Calu3 (cell line): ENCODE results near the gene CRELD1. TPM values are rescaled to one million over a fixed set of nuclear protein-coding genes. Genes with fewer than 3 reads are reported as not detected.

Experiments used
- BruUV-seq: library from RNA; stranded (reverse); fragments of 400-500 nt; replicated peaks from 2 replicates; lab custom pipeline; 2021; lab: Mats Ljungman, UMichigan
- CTCF ChIA-PET: fragments of 300-600 bp; sonication (Branson Sonifier 250); formaldehyde crosslinking; loops from one replicate; lab custom pipeline; 2022; ENCODE audit warnings: antibody characterized with exemption; lab: Charles Lee
- DNase-seq: peaks from one replicate; pipeline ENCODE4 v3.0.0; 2022
- H3K27ac Mint-ChIP-seq: one replicate; pipeline ENCODE4 v1.8.0; 2022; ENCODE audit warnings: mixed read lengths; ENCODE audit not compliant: unreplicated experiment
- H3K27me3 Mint-ChIP-seq: one replicate; pipeline ENCODE4 v1.8.0; 2022; ENCODE audit warnings: mixed read lengths; ENCODE audit not compliant: unreplicated experiment
- H3K36me3 Mint-ChIP-seq: one replicate; pipeline ENCODE4 v1.8.0; 2022; ENCODE audit warnings: mild to moderate bottlenecking, moderate library complexity, mixed read lengths; ENCODE audit not compliant: insufficient read depth, unreplicated experiment
- H3K4me1 Mint-ChIP-seq: one replicate; pipeline ENCODE4 v1.8.0; 2022; ENCODE audit warnings: mild to moderate bottlenecking, low read depth, mixed read lengths; ENCODE audit not compliant: unreplicated experiment
- H3K4me3 Mint-ChIP-seq: one replicate; pipeline ENCODE4 v1.8.0; 2022; ENCODE audit warnings: mild to moderate bottlenecking, low read depth, moderate library complexity, mixed read lengths; ENCODE audit not compliant: unreplicated experiment
- H3K9me3 Mint-ChIP-seq: one replicate; pipeline ENCODE4 v1.8.0; 2022; ENCODE audit warnings: low read depth, mixed read lengths; ENCODE audit not compliant: unreplicated experiment
- intact Hi-C: fragments of 100-400 bp; cut with micrococcal nuclease; formaldehyde crosslinking; loops from one replicate; pipeline ENCODE4 v1.10.0; 2022; ENCODE audit not compliant: unreplicated experiment
- total RNA-seq: library from RNA; stranded (reverse); gene quantifications from 2 replicates; pipeline ENCODE4 v1.2.3, GENCODE V29; 2022
- TF ChIP-seq, protein P1 (sequence below): fragments of 200-600 bp; IDR thresholded peaks from one replicate; pipeline ENCODE4 v1.8.0; 2022; ENCODE audit warnings: antibody characterized with exemption; ENCODE audit not compliant: unreplicated experiment

CRELD1 gene
- total RNA-seq, 1 experiment from 2014 or later: 25.4 TPM

DNA sequence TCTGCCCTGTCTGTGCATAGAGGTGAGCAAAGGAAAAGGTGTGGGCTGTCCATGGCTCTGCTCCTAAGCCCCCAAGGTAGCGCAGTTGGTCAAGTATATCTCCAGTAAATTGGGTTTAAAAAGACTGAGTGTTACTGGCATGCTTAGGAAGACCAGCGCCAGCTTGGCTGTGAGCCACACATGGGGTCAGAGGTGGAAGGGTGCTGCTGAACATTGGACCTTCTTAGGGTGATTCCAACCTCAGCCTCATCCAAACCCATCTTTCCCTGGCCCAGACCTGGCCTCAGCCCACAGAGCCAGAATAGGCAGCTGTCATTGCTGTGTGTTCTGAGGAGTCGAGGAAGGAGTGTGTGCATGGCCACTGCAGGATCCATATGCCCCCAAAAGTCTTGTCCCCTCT is 25.3 kb upstream of the CRELD1 start:
- Mint-ChIP-seq H3K27ac (no peak overlapping the region), H3K9me3 (no peaks in the 10 kb centered on the region), H3K27me3 (no peaks in the 10 kb centered on the region), H3K4me1 (peaks cover 19% of the 10 kb centered on the region), H3K4me3 (no peak overlapping the region), H3K36me3 (peaks cover 22% of the 10 kb centered on the region)
- no TSS peak for BruUV-seq
- CTCF ChIA-PET: no interaction called here
- intact Hi-C loops: no loop called here
- no peak for DNase-seq
- TF ChIP-seq, protein P1, sequence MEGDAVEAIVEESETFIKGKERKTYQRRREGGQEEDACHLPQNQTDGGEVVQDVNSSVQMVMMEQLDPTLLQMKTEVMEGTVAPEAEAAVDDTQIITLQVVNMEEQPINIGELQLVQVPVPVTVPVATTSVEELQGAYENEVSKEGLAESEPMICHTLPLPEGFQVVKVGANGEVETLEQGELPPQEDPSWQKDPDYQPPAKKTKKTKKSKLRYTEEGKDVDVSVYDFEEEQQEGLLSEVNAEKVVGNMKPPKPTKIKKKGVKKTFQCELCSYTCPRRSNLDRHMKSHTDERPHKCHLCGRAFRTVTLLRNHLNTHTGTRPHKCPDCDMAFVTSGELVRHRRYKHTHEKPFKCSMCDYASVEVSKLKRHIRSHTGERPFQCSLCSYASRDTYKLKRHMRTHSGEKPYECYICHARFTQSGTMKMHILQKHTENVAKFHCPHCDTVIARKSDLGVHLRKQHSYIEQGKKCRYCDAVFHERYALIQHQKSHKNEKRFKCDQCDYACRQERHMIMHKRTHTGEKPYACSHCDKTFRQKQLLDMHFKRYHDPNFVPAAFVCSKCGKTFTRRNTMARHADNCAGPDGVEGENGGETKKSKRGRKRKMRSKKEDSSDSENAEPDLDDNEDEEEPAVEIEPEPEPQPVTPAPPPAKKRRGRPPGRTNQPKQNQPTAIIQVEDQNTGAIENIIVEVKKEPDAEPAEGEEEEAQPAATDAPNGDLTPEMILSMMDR: no peak

DNA sequence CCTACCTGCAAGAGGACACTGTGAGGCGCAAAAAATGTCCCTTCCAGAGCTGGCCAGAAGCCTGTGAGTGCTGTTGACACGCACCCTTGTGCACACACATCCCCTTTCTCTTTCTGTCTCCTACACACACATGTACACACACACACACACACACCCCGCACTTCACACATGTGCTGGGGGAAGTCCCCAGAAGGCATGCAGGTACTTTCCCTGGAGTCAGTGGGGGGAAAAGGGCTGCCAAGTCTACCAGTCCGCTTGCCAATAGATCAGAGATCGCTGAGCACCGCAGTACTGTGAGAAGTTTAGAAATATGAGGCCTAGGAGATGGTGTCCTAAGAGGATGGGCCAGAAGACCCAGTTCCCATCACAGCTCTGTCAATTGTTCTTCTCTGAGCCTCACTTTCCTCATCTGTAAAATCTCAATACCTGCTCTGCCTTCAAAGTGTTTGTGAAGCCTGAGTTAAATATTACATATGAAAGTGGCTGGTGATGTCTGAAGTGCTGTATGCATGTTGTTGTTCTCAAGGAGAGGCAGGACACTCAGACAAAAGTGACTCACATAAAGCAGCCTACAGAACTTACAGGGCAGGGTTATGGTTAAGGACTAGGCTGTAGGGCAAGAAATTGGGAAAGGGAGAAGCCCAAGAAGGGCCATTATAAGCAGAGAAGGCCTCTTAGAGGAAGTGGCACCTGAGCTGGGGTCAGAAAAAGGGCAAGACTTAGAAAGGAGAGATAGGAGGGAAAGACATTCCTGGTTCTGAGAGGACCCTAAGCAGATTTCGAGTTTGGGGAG is 24.2 kb upstream of the CRELD1 start:
- CTCF ChIA-PET: interaction anchor here (1.5 kb wide), 1 partner anchor 12 kb away, joined by 3 read pairs; no protein-coding TSS in a partner anchor
- no TSS peak for BruUV-seq
- intact Hi-C loops: no loop called here
- no peak for DNase-seq
- Mint-ChIP-seq H3K4me1 (peaks cover 9% of the 10 kb centered on the region), H3K36me3 (peaks cover 20% of the 10 kb centered on the region), H3K27me3 (no peaks in the 10 kb centered on the region), H3K9me3 (no peaks in the 10 kb centered on the region), H3K27ac (no peak overlapping the region), H3K4me3 (no peak overlapping the region)
- TF ChIP-seq, protein P1: no peak

DNA sequence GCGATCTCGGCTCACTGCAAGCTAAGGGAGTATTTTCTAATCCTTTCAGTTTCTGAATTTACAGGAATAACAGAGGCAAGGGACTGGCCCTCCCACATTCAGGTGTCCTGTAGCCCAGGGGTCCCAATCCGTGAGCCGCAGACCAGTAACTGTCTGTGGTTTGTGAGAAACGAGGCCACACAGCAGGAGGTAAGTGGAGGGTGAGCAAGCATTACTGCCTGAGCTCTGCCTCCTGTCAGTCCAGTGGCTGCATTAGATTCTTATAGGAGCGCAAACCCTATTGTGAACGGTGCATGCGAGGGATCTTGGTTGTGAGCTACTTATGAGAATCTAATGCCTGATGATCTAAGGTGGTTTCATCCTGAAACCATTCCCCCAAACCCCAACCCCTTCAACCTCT is 21.8 kb upstream of the CRELD1 start:
- H3K9me3 Mint-ChIP-seq: no peaks in the 10 kb centered on the region
- BruUV-seq: no TSS peak
- no peaks in the 10 kb centered on the region for H3K27me3 Mint-ChIP-seq
- CTCF ChIA-PET: interaction anchor here (1.0 to 1.5 kb wide), 3 partner anchors 9 to 35 kb away, joined by 3 read pairs; partner anchors contain the start of gene IL17RE
- H3K27ac Mint-ChIP-seq: no peak overlapping the region
- no peak overlapping the region for H3K4me3 Mint-ChIP-seq
- H3K4me1 Mint-ChIP-seq: peaks cover 9% of the 10 kb centered on the region
- no peak for DNase-seq
- TF ChIP-seq, protein P1: no peak
- peaks cover 23% of the 10 kb centered on the region for H3K36me3 Mint-ChIP-seq
- intact Hi-C loops: no loop called here

DNA sequence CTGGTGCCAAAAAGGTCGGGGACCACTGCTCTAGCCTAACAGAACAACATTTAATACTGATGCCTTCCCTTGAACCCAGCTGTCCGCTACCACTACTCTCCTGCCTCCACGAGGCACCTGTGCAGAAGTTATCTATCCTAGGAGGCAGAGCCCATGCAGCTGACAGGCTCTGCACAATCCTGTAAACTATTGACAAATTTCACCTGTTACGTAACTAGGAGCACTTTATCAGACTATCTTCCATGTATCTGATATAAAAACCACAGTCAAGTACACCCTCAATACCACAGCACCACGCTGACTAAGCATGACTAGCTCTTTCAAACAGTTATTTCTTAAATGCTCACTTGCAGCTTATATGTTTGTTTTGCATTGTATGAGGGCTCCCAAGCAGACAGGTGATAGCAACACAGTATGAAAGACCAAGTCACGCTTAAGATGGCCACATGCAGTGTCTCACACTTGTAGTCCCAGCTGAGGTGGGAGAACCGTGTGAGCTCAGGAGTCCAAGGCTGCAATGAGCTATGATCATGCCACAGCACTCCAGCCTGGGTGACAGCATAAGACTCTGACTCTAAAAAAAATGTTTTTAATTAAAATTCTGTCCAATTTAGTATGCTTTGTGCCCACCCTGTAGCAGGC is 21.2 kb upstream of the CRELD1 start:
- Mint-ChIP-seq H3K9me3 (no peaks in the 10 kb centered on the region), H3K27ac (no peak overlapping the region), H3K4me3 (no peak overlapping the region), H3K36me3 (peaks cover 29% of the 10 kb centered on the region), H3K4me1 (peaks cover 14% of the 10 kb centered on the region), H3K27me3 (no peaks in the 10 kb centered on the region)
- intact Hi-C loops: no loop called here
- CTCF ChIA-PET: interaction anchor here (0.5 to 1.5 kb wide), 4 partner anchors 10 to 350 kb away, joined by 3 read pairs; partner anchors contain the start of gene IL17RE
- BruUV-seq: no TSS peak
- DNase-seq: no peak
- TF ChIP-seq, protein P1: no peak
